Neural crest cell (in vitro differentiated cells): ENCODE data around the gene PEMT. TPM values are rescaled to one million over a fixed set of nuclear protein-coding genes. Genes with fewer than 3 reads are reported as not detected.
A peak's percentile ranks its signal among the peaks of the same experiment; 100 is the strongest.

Source experiments
- DNase-seq: peaks from one replicate; pipeline ENCODE4 v3.0.0; 2021; ENCODE audit warnings: low read depth, mixed read lengths, low spot score
- H3K27ac Mint-ChIP-seq: one replicate; pipeline ENCODE4 v1.8.0; 2021; ENCODE audit warnings: mild to moderate bottlenecking, mixed read lengths; ENCODE audit not compliant: unreplicated experiment
- H3K27me3 Mint-ChIP-seq: 2 replicates; pipeline ENCODE4 v1.8.0; 2021; ENCODE audit warnings: low read depth, mild to moderate bottlenecking, mixed read lengths
- H3K36me3 Mint-ChIP-seq: 2 replicates; pipeline ENCODE4 v1.8.0; 2021; ENCODE audit warnings: low read depth, mild to moderate bottlenecking, mixed read lengths
- H3K4me1 Mint-ChIP-seq: 2 replicates; pipeline ENCODE4 v1.8.0; 2021; ENCODE audit warnings: mixed read lengths
- H3K4me3 Mint-ChIP-seq: one replicate; pipeline ENCODE4 v1.8.0; 2021; ENCODE audit warnings: mild to moderate bottlenecking, mixed read lengths
- H3K9me3 Mint-ChIP-seq: 2 replicates; pipeline ENCODE4 v1.8.0; 2021; ENCODE audit warnings: mixed read lengths
- CTCF ChIP-seq: fragments of 200-600 bp; sonication (generic); conservative IDR thresholded peaks from 2 replicates; pipeline ENCODE4 v1.5.0; 2021; ENCODE audit warnings: antibody characterized with exemption, mild to moderate bottlenecking
- total RNA-seq: library from RNA; stranded (reverse); gene quantifications from 2 replicates; pipeline ENCODE4 v1.2.1, GENCODE V29; 2021

PEMT gene
- total RNA-seq, 1 donor from 2014 or later: 43.0 TPM

- H3K36me3 Mint-ChIP-seq: no peaks in the 10 kb centered on the region
- no peaks in the 10 kb centered on the region for H3K9me3 Mint-ChIP-seq
- H3K27ac Mint-ChIP-seq: no peak overlapping the region
These were observed 8.5 kb upstream of the PEMT start for GRCh38 chr17:17599965-17600364.

GRCh38 chr17:17598003-17598402, 6.5 kb upstream of the PEMT start:
- H3K4me3 Mint-ChIP-seq: peak overlapping the region; percentile 42
- H3K27ac Mint-ChIP-seq: no peak overlapping the region
- no peak for DNase-seq
- H3K36me3 Mint-ChIP-seq: no peaks in the 10 kb centered on the region
- H3K27me3 Mint-ChIP-seq: no peaks in the 10 kb centered on the region
- no peak for TF ChIP-seq CTCF
- no peaks in the 10 kb centered on the region for H3K9me3 Mint-ChIP-seq
- H3K4me1 Mint-ChIP-seq: no peaks in the 10 kb centered on the region

More at GRCh38 chr17:17599965-17600364, 8.5 kb upstream of the PEMT start:
- Mint-ChIP-seq H3K4me3 (no peak overlapping the region), H3K27me3 (no peaks in the 10 kb centered on the region), H3K4me1 (peaks cover 4% of the 10 kb centered on the region)
- no peak for TF ChIP-seq CTCF
- no peak for DNase-seq

GRCh38 chr17:17595755-17596154, 4.2 kb upstream of the PEMT start:
- peak overlapping the region; percentile 71 for H3K4me3 Mint-ChIP-seq
- H3K27ac Mint-ChIP-seq: peak overlapping the region; percentile 14
- TF ChIP-seq CTCF: no peak

GRCh38 chr17:17593222-17593620, 1.7 kb upstream of the PEMT start:
- TF ChIP-seq CTCF: no peak
- Mint-ChIP-seq H3K27me3 (no peaks in the 10 kb centered on the region), H3K4me3 (peak overlapping the region; percentile 96), H3K9me3 (no peaks in the 10 kb centered on the region), H3K4me1 (peaks cover 19% of the 10 kb centered on the region), H3K27ac (no peak overlapping the region), H3K36me3 (no peaks in the 10 kb centered on the region)
- no peak for DNase-seq

More at GRCh38 chr17:17595755-17596154, 4.2 kb upstream of the PEMT start:
- H3K36me3 Mint-ChIP-seq: no peaks in the 10 kb centered on the region
- no peaks in the 10 kb centered on the region for H3K27me3 Mint-ChIP-seq
- no peak for DNase-seq
- H3K4me1 Mint-ChIP-seq: peaks cover 11% of the 10 kb centered on the region
- H3K9me3 Mint-ChIP-seq: no peaks in the 10 kb centered on the region

GRCh38 chr17:17590883-17591354, 589 bp downstream of the PEMT start:
- DNase-seq: peak; percentile 19
- H3K4me3 Mint-ChIP-seq: peak overlapping the region; percentile 96
- H3K9me3 Mint-ChIP-seq: no peaks in the 10 kb centered on the region
- H3K4me1 Mint-ChIP-seq: peaks cover 19% of the 10 kb centered on the region
- no peak for TF ChIP-seq CTCF
- H3K36me3 Mint-ChIP-seq: no peaks in the 10 kb centered on the region
- H3K27ac Mint-ChIP-seq: peak overlapping the region; percentile 96
- no peaks in the 10 kb centered on the region for H3K27me3 Mint-ChIP-seq
